Measurements from ENCODE around the gene SLC5A2.
A peak's percentile ranks its signal among the peaks of the same experiment; 100 is the strongest.
"Not testable (repeated sequence)": the region's sequence is repeated elsewhere in the genome, so short reads cannot be mapped to it uniquely, and the experiment has no call there.

SLC5A2 gene

DNA sequence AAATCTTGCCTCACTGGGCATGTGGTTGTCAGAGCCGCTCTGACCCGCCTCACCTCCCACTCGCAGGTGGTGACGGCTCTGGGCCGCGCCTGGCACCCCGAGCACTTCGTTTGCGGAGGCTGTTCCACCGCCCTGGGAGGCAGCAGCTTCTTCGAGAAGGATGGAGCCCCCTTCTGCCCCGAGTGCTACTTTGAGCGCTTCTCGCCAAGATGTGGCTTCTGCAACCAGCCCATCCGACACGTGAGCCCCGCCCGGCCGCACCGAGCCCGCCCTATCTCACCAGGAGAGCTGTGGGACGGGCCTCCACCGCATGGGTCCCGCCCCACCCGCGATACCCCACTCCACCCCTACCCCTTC lies 7.0 kb upstream of the SLC5A2 start:
- DNase-seq (ENCODE audit: low read depth) = no peak

DNA sequence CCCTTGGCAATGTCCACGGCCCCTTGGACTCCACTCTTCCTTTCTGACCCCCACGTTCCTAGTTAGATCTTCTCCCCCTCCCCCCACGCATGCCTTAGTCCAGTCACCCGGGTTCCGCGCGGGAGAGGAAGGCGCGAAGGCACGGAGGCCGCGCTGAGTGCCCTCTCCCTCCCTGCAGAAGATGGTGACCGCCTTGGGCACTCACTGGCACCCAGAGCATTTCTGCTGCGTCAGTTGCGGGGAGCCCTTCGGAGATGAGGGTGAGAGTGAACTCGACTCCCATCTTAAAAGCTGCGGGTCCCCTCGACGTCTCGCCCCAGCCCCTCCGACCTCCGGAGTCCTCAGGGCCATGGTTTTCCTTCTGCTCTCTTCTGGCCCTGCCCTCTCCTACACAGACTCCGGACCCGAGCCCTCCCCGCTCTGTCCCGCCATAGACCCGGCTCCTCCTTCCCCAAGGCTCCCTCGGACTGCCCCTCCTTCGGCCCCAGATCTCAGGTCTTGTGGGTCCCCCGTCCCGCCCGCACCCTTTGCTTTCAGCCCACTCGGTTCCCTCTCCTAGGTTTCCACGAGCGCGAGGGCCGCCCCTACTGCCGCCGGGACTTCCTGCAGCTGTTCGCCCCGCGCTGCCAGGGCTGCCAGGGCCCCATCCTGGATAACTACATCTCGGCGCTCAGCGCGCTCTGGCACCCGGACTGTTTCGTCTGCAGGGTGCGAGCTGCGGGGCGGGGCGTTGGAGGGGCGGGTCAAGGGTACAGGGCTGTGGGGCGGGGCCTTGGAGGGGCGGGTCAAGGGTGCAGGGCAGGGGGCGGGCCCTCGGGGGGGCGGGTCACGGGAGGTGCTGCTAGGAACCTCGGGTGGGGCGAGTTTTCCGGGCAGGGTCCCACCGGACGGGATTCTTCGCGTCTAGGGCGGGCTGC lies 6.4 kb upstream of the SLC5A2 start:
- DNase-seq (ENCODE audit: low read depth) = peak; percentile 75

DNA sequence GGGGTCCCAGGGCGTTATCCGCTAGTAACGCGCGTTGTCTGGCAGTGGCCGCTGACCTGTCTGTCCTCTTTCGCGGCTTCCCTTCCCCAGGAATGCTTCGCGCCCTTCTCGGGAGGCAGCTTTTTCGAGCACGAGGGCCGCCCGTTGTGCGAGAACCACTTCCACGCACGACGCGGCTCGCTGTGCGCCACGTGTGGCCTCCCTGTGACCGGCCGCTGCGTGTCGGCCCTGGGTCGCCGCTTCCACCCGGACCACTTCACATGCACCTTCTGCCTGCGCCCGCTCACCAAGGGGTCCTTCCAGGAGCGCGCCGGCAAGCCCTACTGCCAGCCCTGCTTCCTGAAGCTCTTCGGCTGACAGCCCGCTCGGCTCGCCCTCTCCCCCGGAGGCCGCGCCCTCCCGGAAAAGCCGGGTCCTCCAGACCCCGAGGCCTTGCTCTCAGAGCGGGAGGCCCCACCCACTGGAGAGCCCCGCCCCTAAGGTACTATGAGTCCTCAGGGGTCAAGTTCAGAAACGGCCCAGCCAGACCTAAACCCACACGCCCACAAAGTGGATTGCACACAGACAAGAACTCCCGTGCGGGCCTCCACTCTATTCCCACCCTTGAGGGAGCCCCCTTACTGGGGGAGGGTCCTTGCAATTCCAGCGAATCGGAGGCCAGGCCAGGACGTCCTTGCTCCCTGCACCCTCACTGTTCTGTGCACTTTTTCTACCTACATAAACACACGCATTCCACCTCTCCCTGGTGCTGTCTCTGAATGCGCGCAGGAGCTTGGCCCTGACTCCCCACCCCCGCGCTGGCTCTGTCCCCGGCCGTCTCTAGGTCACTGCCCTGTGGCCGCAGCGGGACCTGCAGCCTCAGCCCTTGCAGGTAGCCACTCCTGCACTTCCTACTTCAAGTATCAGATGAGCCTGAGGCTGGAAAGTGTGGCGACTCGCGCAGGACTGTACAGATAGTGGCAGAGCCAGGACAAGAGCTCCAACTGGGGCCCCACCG lies 5.4 kb upstream of the SLC5A2 start:
- DNase-seq (ENCODE audit: low read depth) = peak; percentile 15

DNA sequence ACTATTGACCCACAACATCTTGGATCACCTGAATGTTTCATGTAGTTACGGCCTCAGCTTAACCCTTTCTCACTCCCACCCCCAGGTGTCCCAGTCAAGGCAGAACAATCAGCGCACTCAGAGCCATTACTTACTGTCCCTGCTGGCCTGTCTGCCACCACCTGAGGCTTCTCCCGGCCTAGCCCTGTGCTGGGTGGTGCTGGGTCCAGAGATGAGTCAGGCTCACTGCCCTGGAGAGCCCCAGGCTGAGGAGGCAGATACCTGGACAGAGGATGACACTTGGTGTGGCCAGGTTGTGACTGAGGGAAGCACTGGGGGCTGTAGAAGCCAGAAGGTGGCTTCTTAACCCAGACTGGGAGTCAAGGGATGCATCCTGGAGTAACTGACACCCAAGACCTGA lies 4.0 kb upstream of the SLC5A2 start:
- DNase-seq (ENCODE audit: low read depth) = no peak

- no peak for DNase-seq (ENCODE audit: low read depth)
These were observed 3.2 kb upstream of the SLC5A2 start for GRCh38 chr16:31479751-31480150.

DNA sequence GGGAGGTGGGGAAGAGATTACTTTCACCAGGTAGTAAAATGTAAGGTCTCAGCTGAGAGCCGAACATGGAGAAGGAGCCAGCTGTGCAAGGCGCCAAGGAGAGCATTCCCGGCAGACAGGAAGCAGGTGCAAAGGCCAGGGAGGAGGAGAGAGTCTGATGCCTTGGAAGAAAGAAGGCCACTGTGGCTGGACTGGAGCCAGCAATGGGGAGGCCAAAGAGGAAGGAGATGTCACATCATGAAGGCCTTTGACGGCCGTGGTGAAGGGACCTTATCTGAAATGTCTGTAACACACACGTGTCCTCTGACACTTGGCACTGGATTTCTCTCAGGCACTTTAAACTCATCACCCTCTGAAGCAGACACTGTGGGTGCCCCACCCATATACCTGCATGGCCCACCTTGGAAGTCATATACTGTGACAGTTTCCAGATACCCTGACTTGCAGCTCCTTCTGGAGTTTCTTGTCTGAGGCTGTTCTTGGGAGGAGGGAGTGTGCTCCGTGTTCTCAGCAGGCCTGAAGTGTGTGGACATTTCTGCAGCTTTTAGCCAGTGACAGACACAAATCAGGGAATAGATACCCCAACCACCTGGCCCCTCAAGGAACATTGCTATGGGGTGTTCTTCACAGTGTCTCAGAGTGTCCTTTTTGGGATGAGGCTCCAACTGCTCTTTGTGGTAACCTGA lies 1.9 kb upstream of the SLC5A2 start:
- no peak for DNase-seq (ENCODE audit: low read depth)

DNA sequence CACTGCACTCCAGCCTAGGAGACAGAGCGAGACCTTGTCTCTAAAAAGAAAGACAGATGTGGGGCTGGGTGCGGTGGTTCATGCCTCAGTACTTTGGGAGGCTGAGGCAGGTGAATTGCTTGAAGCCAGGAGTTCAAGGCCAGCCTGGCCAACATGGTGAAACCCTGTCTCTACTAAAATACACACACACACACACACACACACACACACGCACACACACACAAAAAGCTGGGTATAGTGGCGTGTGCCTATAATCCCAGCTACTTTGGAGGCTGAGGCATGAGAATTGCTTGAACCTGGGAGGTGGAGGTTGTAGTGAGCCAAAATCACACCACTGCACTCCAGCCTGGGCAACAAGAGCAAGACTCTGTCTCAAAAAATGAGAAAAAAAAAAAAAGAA lies 1.1 kb downstream of the SLC5A2 start:
- not testable (repeated sequence) for DNase-seq (ENCODE audit: low read depth)

GRCh38 chr16:31484491-31485171 lies 1.7 kb downstream of the SLC5A2 start:
- no peak for DNase-seq (ENCODE audit: low read depth)

GRCh38 chr16:31485571-31485970 lies 2.6 kb downstream of the SLC5A2 start:
- no peak for DNase-seq (ENCODE audit: low read depth)

GRCh38 chr16:31486045-31486444 lies 3.1 kb downstream of the SLC5A2 start:
- DNase-seq (ENCODE audit: low read depth) = no peak

DNA sequence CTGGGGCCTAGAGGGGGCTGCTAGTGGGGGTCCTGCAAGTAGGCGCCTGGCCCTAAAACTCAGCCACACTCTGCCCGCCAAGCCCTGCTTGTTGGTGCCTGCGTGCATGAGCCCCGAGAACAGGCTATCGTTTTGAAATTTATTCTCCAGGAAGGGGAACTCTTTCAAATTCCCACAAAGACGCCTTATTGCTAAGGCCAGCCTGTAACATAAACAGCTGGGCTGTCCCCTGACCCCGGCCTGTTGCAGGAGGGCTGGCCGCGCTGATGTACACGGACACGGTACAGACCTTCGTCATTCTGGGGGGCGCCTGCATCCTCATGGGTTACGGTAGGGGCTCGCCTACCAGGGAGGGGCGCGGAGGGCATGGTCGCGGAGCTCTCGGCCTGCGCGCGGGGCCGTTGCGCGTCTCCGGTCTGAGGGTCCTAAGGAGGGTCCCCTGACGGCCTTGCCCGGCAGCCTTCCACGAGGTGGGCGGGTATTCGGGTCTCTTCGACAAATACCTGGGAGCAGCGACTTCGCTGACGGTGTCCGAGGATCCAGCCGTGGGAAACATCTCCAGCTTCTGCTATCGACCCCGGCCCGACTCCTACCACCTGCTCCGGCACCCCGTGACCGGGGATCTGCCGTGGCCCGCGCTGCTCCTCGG lies 4.3 kb downstream of the SLC5A2 start:
- DNase-seq (ENCODE audit: low read depth) = no peak

DNA sequence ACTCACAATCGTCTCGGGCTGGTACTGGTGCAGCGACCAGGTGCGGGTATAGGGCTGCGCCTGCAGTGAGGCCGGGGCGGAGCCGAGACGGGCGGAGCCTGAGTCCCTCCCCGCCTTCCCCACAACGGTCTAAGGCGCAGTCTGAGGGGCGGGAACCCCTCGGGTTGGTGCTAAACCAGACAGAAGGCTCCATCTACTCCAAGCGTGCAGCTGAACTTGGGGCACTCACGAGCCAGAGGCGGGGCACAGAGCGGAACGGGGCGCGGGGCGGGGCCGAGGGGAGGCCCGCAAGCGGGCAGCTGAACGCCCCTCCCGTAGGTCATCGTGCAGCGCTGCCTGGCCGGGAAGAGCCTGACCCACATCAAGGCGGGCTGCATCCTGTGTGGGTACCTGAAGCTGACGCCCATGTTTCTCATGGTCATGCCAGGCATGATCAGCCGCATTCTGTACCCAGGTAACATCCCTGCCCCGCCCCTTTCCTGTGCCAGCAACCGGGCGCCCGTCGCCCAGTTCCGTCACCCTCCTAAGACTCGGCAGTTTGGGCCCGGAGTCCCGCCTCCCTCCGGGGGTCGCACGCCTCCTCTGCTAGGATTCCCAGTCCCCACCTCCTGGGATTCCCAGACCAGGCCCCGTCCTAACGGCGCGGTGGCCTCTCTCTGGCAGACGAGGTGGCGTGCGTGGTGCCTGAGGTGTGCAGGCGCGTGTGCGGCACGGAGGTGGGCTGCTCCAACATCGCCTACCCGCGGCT lies 5.0 kb downstream of the SLC5A2 start:
- DNase-seq (ENCODE audit: low read depth) = peak; percentile 58

DNA sequence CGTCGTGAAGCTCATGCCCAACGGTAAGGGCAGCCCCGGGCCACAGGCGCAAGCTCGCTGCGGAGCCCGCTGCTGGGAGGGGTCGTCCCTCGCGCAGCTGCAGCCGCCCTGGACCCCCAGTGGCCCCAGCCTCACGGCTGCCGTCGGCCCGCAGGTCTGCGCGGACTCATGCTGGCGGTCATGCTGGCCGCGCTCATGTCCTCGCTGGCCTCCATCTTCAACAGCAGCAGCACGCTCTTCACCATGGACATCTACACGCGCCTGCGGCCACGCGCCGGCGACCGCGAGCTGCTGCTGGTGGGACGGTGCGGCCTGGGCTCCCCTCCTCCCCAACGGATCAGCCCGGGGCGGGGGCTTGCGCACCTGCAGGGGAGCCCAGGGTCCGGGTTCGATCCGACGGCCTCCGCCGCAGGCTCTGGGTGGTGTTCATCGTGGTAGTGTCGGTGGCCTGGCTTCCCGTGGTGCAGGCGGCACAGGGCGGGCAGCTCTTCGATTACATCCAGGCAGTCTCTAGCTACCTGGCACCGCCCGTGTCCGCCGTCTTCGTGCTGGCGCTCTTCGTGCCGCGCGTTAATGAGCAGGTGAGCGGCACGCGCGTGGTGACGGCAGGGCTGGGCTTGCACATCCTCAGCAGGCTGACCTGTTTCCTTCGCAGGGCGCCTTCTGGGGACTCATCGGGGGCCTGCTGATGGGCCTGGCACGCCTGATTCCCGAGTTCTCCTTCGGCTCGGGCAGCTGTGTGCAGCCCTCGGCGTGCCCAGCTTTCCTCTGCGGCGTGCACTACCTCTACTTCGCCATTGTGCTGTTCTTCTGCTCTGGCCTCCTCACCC lies 5.8 kb downstream of the SLC5A2 start:
- DNase-seq (ENCODE audit: low read depth) = no peak

- no peak for DNase-seq (ENCODE audit: low read depth)
These were observed 6.3 kb downstream of the SLC5A2 start for GRCh38 chr16:31489298-31489564.

GRCh38 chr16:31489616-31490584 lies 7.0 kb downstream of the SLC5A2 start:
- DNase-seq (ENCODE audit: low read depth) = no peak

DNA sequence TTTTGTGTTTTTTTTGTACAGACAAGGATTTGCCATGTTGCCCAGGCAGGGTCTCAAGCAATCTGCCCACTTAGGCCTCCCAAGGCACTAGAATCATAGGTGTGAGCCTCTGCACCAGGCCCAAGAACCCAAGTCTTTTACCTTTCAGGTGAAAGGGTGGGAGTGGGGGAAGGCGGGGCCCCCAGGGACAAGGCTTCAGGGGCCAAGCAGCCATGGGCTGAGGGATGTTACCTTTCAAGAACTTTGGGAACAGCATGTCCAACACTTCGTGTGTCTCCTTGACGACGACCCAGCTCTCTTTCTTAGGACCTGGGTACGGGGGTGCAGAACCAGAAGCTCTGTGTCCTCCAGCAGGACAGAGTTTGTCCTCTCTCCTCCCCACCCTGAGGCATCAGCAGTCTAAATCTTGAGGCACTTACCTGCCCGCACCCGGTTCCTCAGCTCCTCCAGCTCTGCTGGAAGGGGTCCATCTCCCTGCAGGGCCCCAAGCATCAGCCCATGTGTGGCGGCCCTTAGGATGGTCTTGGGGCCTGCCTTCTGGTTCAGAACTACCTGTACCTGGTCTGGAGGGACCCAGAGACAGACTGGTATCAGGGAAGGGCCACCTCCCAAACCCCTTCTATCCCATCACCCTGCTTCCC lies 9.0 kb downstream of the SLC5A2 start:
- DNase-seq (ENCODE audit: low read depth) = no peak

DNA sequence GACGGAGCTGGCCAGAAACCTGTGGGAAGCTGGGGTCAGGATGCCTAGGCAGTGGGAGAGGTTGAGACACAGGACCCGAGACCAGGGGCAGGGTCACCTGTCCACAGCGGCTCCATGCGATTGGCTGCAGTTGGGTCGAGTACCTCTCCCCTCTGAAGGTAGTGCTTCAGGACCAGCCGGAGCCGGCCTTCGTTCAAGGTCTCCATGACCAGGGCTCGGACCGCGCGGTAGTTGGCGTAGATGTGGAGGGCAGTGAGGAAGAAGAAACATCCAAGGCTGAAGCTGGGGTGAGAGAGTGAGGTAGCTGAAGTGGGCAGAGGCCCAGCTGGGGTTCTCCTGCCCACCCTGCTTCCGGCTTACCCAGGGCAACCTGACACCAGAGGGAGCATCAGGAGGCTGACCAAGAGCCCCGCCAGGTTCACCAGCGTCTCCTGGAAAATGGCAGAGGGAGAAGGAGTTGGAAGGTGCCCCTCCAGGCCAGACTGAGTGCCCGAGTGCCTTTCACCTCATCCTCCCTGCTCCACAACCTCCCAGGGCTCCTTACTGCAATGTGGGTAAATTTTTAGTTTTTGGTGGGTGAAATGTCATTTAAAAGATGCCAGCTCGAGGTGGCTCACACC lies 10.7 kb downstream of the SLC5A2 start:
- DNase-seq (ENCODE audit: low read depth) = no peak

GRCh38 chr16:31496670-31497069 lies 13.7 kb downstream of the SLC5A2 start:
- no peak for DNase-seq (ENCODE audit: low read depth)
